NB4 (cell line): ENCODE measurements around the gene ANKRD60.

ENCODE experiments used
- CTCF ChIP-seq: IDR thresholded peaks from one replicate; pipeline ENCODE4 v1.5.1; 2012; ENCODE audit warnings: low read depth, low read length
- MAX ChIP-seq: IDR thresholded peaks from 2 replicates; pipeline ENCODE4 v1.6.1; 2011; ENCODE audit warnings: low read depth, low read length
- MYC ChIP-seq: IDR thresholded peaks from 2 replicates; pipeline ENCODE4 v1.6.1; 2011; ENCODE audit warnings: low read depth, low read length
- POLR2A ChIP-seq: IDR thresholded peaks from 2 replicates; pipeline ENCODE4 v1.6.1; 2011; ENCODE audit warnings: mild to moderate bottlenecking; ENCODE audit not compliant: insufficient read length; ENCODE audit errors: extremely low read depth

GRCh38 chr20:58198384-58198783, 30.1 kb downstream of the ANKRD60 start:
- TF ChIP-seq CTCF (no peak), MYC (no peak), POLR2A (no peak), MAX (no peak)
